ENCODE data around the gene TTLL12.

Gene TTLL12

DNA sequence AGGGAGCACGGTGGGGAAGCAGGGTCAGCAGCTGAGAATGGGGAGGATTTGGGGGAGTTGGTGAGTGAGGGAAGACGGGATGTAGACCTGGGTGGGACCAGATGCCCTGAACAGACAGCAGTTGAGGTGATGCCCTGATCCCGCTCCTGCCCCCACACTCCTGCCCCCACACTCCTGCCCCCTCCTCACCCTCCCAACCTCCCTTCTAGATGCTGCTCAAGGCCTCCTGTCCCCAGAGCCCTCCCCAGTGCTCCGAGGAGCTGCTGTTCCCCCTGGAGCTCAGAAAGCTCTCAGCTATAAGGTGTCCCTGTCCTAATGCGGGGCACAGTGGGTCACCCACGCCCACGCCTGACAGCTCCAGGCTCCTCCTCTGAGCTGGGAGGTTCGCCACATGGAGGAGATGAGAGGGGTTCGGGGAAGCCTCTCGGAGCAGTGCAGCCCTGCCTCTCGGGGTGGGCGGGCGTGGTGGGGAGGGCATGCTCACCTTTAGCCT lies 25.1 kb upstream of the TTLL12 start:
- no peak for ATAC-seq
- TF ChIP-seq BACH2 (CRISPR knock-in tag; IDR thresholded peaks at IDR 0.05; ENCODE audit: borderline replicate concordance) = no peak
- TF ChIP-seq CSRNP3 (CRISPR knock-in tag; IDR thresholded peaks at IDR 0.05) = no peak
- TF ChIP-seq GLIS3 (CRISPR knock-in tag; IDR thresholded peaks at IDR 0.05) = no peak
- no peak for TF ChIP-seq CREB5 (CRISPR knock-in tag; IDR thresholded peaks at IDR 0.05; ENCODE audit: low read depth)
- TF ChIP-seq ISL1 (CRISPR knock-in tag; IDR thresholded peaks at IDR 0.05) = no peak

DNA sequence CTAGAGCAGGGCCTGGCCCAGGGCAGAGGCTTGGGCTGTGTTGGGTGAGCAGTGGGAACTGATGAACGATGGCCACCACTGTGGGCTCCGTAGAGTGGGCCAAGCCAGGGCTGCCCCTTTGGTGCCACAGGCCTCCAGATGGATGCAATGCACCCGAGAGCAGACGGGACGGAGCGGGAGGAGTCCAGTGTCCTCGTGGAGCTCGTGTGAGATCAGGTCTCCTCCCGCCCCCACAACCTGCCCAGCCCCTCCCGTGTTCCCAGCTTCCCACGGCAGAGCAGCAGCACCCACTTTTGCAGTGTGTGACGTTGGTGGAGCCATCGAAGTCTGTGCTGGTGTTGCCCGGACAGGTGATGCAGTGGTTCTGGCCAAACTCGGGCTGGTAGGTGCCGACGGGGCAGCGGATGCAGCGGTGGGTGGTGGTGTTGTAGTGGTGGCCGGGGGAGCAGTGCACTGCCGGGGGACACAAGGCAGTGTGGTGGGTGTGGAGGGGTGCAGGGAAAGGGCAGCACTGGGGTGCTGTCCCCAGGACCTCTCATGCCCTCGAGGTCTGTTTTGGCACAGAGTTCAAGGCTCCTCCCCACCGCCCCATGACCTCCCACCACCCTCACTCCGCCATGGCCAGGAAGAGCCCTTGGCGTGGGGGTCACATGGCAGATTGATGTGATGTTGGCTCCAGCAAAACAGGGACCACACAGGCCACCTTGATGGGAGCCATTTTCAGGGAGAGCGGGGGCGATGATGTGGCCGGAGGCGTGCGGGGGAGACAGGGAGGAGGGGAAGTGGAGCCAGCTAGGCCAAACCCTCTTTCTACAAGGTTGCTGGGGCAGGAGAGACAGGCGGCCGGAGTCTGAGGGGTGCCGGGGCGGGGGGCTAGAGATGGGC lies 23.9 kb upstream of the TTLL12 start:
- ATAC-seq = no peak
- TF ChIP-seq POU6F1 (CRISPR knock-in tag; IDR thresholded peaks at IDR 0.05; ENCODE audit: borderline replicate concordance, low read depth) (no peak), PPARA (CRISPR knock-in tag; IDR thresholded peaks at IDR 0.05; ENCODE audit: borderline replicate concordance) (no peak), CREB5 (CRISPR knock-in tag; IDR thresholded peaks at IDR 0.05; ENCODE audit: low read depth) (no peak), ARNTL (CRISPR knock-in tag; IDR thresholded peaks at IDR 0.05; ENCODE audit: borderline replicate concordance, low read depth) (no peak), CSRNP3 (CRISPR knock-in tag; IDR thresholded peaks at IDR 0.05) (no peak), TCF4 (CRISPR knock-in tag; IDR thresholded peaks at IDR 0.05; ENCODE audit: borderline replicate concordance) (no peak), TSHZ2 (CRISPR knock-in tag; IDR thresholded peaks at IDR 0.05) (no peak), ZNF70 (CRISPR knock-in tag; IDR thresholded peaks at IDR 0.05) (no peak), SNAI2 (CRISPR knock-in tag; IDR thresholded peaks at IDR 0.05) (no peak), ZFP3 (CRISPR knock-in tag; IDR thresholded peaks at IDR 0.05) (no peak)
- TF ChIP-seq, protein P1, sequence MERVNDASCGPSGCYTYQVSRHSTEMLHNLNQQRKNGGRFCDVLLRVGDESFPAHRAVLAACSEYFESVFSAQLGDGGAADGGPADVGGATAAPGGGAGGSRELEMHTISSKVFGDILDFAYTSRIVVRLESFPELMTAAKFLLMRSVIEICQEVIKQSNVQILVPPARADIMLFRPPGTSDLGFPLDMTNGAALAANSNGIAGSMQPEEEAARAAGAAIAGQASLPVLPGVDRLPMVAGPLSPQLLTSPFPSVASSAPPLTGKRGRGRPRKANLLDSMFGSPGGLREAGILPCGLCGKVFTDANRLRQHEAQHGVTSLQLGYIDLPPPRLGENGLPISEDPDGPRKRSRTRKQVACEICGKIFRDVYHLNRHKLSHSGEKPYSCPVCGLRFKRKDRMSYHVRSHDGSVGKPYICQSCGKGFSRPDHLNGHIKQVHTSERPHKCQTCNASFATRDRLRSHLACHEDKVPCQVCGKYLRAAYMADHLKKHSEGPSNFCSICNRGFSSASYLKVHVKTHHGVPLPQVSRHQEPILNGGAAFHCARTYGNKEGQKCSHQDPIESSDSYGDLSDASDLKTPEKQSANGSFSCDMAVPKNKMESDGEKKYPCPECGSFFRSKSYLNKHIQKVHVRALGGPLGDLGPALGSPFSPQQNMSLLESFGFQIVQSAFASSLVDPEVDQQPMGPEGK (CRISPR knock-in tag; IDR thresholded peaks at IDR 0.05; ENCODE audit: borderline replicate concordance) = no peak

DNA sequence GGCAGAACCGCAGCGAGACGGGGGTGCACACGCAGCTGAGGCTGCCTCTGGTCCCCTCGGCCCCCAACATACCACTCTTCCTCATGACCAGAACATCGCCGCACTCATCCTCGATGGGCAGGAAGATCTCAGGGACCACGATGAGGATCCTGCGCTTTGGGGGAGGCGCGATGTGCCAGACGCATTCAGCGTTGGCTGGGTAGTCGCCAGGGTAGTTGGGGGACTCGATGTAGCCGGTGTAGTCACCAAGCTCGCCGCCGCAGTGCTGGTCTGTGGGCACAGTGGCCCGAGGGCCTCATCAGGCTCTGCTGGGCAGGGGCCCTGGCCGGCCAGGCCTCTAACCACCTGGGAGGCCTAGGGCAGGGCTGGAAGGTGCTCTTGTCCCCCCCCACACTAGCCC lies 23.0 kb upstream of the TTLL12 start:
- ATAC-seq = no peak
- TF ChIP-seq OSR1 (CRISPR knock-in tag; IDR thresholded peaks at IDR 0.05) (no peak), SNAI2 (CRISPR knock-in tag; IDR thresholded peaks at IDR 0.05) (no peak), PPARA (CRISPR knock-in tag; IDR thresholded peaks at IDR 0.05; ENCODE audit: borderline replicate concordance) (no peak), TOX (CRISPR knock-in tag; IDR thresholded peaks at IDR 0.05; ENCODE audit: borderline replicate concordance) (no peak), ESRRG (CRISPR knock-in tag; IDR thresholded peaks at IDR 0.05) (no peak), ZFP30 (CRISPR knock-in tag; IDR thresholded peaks at IDR 0.05) (no peak), CSRNP3 (CRISPR knock-in tag; IDR thresholded peaks at IDR 0.05) (no peak)
- TF ChIP-seq, protein P1 (CRISPR knock-in tag; IDR thresholded peaks at IDR 0.05; ENCODE audit: borderline replicate concordance) = no peak

Data from SK-N-SH treated with all-trans-retinoic acid at 6 μM for 48 hours (cell line).